Smooth muscle cell of the brain vasculature (primary cell): ENCODE measurements around the gene PRCD.
A peak's percentile ranks its signal among the peaks of the same experiment; 100 is the strongest.

Experiments used
- DNase-seq: peaks from one replicate; pipeline ENCODE4 v3.0.0-alpha.2; 2012; ENCODE audit warnings: low read depth, low spot score

Gene PRCD

DNA sequence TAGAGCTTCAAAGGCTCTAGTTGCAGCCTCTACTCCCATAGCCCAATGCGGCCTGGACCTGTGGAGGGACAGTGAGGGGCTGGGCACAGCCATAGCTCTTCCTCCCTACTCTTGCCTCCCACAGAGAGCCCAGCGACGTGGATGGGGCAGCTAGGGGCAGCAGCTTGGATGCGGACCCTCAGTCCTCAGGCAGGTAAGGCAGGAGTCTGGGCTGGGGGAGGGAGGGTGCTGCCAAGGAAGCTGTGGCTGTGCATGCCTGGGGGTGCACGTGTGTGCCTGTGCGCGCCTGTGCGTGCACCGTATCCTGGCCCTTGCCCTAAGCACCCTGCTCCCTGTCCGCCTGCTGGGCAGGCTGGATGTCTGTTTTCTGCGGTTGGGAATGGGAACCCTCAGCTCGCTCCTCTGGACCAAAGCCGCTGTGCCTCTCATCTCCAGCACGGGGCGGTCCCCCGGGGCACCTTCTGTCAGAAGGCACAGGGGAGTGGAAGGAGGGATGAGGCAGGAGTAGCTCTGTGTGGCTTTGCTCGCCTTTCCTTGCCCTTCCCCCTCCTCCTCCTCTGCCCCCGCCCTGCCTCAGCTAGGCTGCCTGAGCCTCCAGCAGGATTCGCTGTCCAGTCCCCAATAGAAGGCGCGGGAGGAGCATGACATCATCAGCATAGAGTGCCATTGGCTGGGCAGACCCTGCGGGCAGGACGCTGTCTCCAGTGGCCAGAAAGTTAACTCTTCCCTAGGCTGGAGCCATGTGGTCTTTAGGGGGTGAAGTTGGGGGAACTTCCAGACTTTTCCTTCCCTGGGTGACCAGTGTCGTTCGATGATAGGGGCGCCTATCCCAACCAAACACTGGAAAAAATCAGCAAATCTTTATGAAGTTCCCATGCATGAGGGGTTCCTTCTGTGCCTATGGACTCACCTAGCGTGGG, 797 bp downstream of the PRCD start:
- DNase-seq = peak; percentile 83

DNA sequence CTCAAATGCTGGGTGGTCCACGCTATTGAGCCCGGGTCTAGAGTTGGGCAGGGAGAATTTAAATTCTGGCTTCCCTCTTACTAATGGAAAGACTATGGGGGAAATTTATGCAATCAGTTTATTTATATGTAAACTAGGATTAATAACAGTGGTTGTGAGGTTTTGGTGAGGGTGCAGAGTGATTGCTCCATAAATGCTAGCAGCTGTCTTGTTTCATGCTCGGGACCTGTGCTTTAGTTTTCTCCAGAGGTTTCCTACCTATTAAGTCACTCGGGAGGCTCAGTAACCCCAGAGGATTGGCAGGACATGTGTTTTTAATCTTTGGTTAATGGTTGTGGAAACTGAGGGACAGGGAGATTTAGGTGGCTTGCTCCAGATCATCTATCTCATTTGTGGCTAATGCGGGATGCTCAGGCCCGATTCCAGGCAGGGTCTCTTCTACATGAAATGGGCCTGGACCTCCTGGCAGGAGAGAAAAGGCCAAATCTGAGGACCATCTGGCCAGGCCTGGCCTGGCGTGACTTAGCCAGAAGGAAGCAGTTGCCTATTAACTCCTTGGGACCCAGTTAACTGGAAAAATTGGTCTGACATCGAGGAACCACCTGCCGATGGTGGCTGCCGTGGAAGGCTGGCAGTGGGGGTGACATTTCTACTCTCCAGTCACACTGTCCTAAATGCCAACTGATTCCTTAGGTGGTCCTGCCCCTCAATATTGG, 2.1 kb downstream of the PRCD start:
- no peak for DNase-seq

- no peak for DNase-seq
These were observed 2.7 kb downstream of the PRCD start for GRCh38 chr17:76542566-76542971.

GRCh38 chr17:76542984-76543383, 3.1 kb downstream of the PRCD start:
- DNase-seq = no peak

GRCh38 chr17:76543482-76543825, 3.6 kb downstream of the PRCD start:
- no peak for DNase-seq

GRCh38 chr17:76543826-76544545, 4.1 kb downstream of the PRCD start:
- DNase-seq = no peak

DNA sequence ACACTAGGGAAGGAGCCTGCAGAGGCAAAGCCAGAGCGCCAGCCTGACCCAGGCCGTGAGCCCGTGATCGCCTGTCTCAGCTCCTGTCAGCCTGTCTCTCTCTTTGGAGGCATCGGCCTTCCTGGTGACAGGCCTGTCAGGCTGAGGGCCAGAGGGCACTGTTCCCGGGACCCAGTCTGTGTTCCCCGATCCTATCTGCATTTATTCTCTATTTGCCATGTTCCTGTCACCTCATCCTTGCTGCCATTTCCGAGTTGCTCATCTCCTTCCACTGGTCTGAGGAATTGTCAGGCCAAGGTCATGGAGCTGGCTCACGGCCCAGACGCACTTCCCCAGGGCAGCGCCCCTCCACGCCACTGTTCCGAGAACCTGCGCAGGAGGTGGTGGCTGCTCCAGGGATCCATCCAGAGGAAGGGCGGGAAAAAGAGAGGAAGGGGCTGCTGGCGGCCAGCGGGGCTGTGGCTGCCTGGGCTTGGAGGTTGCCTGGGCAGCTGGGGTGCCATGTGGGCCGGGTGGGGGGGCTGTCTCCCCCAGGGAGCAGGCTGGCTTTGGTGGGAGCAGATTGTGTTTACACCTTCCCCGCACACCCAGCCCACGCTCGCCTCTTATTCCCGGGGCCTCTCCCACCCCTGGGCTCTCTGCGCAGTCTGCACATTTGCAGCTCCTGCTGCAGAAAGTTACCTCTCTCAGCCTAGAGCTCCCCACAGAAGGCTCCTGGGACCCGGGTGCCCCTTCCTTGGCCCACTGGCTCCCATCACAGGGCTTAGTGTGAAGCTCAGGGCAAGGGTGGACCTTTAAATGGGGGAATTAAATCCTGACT, 4.9 kb downstream of the PRCD start:
- DNase-seq = no peak

DNA sequence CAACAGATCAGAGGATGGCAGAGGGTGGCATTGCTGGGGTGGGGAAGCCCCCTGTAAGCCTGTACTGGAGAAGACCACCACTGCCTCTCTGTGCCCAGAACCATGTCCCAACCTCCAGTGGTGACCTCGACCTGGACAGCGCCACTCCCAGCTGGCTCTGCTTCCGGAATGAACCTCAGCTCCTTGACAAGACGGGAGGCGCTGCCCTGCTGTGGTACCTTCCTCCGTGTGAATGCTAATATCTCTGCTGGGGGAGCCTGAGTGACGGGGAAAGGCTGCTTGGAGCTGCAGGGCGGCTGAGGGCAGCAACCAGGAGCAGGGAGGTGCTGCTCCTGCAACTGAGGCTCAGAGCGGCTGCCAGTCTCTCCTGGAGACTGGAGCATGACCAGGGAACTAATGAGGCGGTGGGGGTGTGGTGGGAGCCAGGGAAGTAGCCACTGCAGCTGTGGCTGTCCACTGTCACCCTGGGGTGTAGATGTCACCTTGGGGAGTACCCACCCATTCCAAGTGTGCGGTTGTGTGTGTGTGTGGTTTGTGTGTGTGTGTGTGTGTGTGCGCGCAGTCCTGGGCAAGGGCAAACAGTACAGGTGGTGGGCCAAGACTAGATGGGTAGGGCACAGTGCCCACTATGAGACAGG, 6.2 kb downstream of the PRCD start:
- DNase-seq = no peak

- no peak for DNase-seq
These were observed 6.8 kb downstream of the PRCD start for GRCh38 chr17:76546556-76547182.

DNA sequence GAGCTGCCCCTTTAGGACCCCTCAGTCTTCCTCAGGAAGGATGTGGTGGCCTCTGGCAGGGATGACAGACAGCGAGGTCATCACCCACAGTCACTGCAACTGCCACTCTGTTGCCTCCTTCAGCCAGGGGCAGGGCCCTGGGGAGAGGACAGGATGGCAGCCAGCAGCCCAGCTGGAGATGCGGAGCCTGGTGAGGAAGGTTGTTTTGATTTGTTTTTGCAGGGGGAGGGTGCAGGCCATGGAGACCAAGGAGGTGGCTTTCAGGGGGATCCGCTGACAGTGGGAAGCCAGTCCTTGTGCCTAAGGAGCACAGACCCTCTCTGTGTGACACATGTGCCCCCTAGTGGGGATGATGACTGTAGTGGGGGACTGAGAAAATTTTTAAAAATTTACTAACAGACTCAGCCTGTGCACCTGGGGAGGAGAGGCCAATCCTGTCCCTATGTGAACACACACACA, 7.4 kb downstream of the PRCD start:
- no peak for DNase-seq

GRCh38 chr17:76547642-76548202, 7.9 kb downstream of the PRCD start:
- no peak for DNase-seq

DNA sequence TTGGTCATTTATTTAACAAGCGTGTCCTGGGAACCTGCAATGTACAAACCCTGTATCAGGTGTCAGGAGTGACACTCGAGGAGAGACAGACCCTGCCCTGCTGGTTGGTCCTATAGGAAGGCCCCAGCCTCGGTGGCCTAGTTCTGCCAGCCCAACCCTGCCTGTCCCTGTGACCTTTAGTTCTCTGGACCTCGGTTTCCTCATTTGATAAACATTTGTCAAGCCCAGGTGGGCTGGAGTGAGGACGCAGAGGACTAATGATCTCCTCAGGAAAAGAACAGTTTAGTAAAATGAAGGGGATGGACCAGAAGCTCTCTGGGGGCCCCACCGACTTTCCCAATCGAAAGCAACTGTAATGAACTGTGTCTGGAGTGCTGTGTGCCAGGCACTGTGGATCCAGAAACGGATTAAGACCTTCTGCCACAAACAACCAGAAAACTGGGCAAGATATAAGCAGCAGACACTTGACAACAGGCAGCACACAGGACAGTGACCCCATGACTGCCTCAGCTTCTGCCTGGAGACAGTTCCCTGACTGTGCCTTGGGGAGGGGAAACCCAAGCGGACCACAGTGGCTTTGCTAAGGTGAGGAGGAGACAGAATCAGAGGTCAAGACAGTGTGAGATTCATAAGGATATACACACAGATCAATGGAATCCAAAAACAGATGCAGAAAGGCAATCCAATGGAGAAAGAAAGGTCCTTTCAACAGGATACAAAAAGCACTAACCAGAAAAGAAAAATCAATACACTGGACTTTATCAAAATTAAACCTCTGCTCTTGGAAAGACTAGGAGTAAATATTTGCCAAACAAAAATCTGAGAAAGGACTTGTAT, 8.8 kb downstream of the PRCD start:
- DNase-seq = no peak

- no peak for DNase-seq
These were observed 9.3 kb downstream of the PRCD start for GRCh38 chr17:76549215-76549518.

GRCh38 chr17:76549539-76549938, 9.7 kb downstream of the PRCD start:
- DNase-seq = no peak

- DNase-seq = no peak
These were observed 11.1 kb downstream of the PRCD start for GRCh38 chr17:76550712-76551615.

DNA sequence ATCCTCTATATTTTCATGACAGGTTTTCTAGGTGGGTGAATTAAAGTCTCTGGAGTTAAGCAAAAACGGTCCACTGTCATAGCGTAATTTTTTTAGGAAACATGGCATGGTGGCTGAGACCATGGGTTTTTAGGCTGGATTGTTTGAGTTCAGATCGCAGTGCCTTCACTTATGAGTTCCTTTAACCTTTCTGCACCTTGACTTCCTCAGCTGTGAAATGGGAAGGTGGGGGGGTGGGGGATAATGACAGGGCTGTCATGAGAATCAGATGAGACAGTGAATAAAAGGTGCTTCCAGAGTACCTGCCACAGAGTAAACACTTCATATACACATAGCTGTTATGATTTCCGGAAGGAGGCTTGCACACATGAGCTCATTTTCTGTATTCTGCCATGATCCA, 11.8 kb downstream of the PRCD start:
- DNase-seq = no peak

GRCh38 chr17:76553178-76553908, 13.5 kb downstream of the PRCD start:
- DNase-seq = no peak

DNA sequence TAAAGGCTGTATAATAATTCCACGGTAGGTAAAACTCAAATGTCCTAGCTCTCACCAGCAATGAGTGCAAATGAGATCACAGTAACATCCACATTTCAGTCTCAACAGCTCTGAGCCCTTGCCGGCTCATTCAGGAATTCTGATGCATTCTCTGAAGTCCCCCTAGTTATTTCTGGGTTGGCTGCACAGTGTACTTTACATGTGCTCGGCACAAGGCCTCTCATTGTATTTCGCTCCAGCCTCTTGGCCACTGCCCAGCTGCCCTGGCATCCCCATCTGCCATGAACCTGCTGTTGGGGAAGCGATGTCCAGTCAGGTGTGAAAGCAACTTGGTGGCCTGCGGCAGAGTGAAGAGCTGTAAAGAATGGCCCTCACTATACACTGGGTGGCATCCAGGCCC, 14.3 kb downstream of the PRCD start:
- DNase-seq = no peak
